ENCODE results near the gene SLC6A4. TPM values are rescaled to one million over a fixed set of nuclear protein-coding genes. Genes with fewer than 3 reads are reported as not detected.

SLC6A4 gene
- total and polyA plus RNA-seq, 10 of the 15 experiments (the other 5 are each of a cell fraction or from before 2014, with no cell fraction given), result 5.3 to 20.6 (median 10.1) TPM

DNA sequence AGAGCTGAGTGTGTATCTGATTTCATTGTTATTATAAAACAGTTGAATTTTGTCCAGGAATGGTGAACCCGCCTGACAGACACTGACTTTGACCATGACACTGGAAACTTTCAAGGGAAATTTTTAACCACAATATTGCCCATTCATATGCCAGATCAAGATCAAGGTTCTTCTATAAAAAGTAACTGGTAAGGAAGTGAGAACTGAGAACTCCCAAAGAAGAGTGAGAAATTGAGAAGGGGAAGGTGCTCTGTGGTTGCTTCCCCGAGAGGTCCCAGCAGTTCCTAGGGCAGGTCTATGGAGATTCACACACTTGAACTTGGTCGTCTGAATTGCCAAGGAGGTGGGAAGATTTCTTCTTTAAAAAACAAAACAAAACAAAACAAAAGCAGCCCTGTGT lies 27.3 kb downstream of the SLC6A4 start (continued):
- TF ChIP-seq NFIC (IDR thresholded peaks at IDR 0.05; ENCODE audit: low read depth, low read length) (peak; percentile 95), CREM (IDR thresholded peaks at IDR 0.05; ENCODE audit: low read depth) (peak; percentile 39; the same call in 1 of the 2 replicates), SMAD1 (IDR thresholded peaks at IDR 0.05; ENCODE audit: low read depth, partially characterized antibody) (peak; percentile 41), TCF7 (IDR thresholded peaks at IDR 0.05; ENCODE audit: borderline replicate concordance) (no peak), ATF7 (IDR thresholded peaks at IDR 0.05; ENCODE audit: low read depth) (0 out of 2 replicates have a peak, but pooled peaks have one; percentile 28), DPF2 (IDR thresholded peaks at IDR 0.05) (peak; percentile 77), CBFB (IDR thresholded peaks at IDR 0.05; ENCODE audit: low read depth) (peak; percentile 72; the same call in 1 of the 2 replicates), ZNF207 (IDR thresholded peaks at IDR 0.05; ENCODE audit: borderline replicate concordance) (no peak), MEF2B (IDR thresholded peaks at IDR 0.05; ENCODE audit: partially characterized antibody, poor library complexity, severe bottlenecking) (peak; percentile 90), IKZF2 (IDR thresholded peaks at IDR 0.05) (peak; percentile 96 to 98), NFXL1 (IDR thresholded peaks at IDR 0.05; ENCODE audit: borderline replicate concordance) (no peak), SREBF1 (IDR thresholded peaks at IDR 0.05; ENCODE audit: low read length) (no peak), RUNX3 (IDR thresholded peaks at IDR 0.05; ENCODE audit: low read length) (peak; percentile 98), MEF2A (IDR thresholded peaks at IDR 0.05; ENCODE audit: insufficient read depth, low read depth, low read length) (peak; percentile 92), BMI1 (IDR thresholded peaks at IDR 0.05; ENCODE audit: borderline replicate concordance) (peak; percentile 59; the same call in 1 of the 2 replicates), CREB1 (IDR thresholded peaks at IDR 0.05; ENCODE audit: low read depth) (peak; percentile 10; the same call in 1 of the 2 replicates), MYC (IDR thresholded peaks at IDR 0.05; ENCODE audit: insufficient read depth, insufficient read length, insufficient replicate concordance, low read length, severe bottlenecking) (no peak)
- TF ChIP-seq, protein P1, sequence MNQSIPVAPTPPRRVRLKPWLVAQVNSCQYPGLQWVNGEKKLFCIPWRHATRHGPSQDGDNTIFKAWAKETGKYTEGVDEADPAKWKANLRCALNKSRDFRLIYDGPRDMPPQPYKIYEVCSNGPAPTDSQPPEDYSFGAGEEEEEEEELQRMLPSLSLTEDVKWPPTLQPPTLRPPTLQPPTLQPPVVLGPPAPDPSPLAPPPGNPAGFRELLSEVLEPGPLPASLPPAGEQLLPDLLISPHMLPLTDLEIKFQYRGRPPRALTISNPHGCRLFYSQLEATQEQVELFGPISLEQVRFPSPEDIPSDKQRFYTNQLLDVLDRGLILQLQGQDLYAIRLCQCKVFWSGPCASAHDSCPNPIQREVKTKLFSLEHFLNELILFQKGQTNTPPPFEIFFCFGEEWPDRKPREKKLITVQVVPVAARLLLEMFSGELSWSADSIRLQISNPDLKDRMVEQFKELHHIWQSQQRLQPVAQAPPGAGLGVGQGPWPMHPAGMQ (IDR thresholded peaks at IDR 0.05; ENCODE audit: borderline replicate concordance), result no peak
- TF ChIP-seq, protein P2, sequence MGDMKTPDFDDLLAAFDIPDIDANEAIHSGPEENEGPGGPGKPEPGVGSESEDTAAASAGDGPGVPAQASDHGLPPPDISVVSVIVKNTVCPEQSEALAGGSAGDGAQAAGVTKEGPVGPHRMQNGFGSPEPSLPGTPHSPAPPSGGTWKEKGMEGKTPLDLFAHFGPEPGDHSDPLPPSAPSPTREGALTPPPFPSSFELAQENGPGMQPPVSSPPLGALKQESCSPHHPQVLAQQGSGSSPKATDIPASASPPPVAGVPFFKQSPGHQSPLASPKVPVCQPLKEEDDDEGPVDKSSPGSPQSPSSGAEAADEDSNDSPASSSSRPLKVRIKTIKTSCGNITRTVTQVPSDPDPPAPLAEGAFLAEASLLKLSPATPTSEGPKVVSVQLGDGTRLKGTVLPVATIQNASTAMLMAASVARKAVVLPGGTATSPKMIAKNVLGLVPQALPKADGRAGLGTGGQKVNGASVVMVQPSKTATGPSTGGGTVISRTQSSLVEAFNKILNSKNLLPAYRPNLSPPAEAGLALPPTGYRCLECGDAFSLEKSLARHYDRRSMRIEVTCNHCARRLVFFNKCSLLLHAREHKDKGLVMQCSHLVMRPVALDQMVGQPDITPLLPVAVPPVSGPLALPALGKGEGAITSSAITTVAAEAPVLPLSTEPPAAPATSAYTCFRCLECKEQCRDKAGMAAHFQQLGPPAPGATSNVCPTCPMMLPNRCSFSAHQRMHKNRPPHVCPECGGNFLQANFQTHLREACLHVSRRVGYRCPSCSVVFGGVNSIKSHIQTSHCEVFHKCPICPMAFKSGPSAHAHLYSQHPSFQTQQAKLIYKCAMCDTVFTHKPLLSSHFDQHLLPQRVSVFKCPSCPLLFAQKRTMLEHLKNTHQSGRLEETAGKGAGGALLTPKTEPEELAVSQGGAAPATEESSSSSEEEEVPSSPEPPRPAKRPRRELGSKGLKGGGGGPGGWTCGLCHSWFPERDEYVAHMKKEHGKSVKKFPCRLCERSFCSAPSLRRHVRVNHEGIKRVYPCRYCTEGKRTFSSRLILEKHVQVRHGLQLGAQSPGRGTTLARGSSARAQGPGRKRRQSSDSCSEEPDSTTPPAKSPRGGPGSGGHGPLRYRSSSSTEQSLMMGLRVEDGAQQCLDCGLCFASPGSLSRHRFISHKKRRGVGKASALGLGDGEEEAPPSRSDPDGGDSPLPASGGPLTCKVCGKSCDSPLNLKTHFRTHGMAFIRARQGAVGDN (IDR thresholded peaks at IDR 0.05), result no peak
- TF ChIP-seq, protein P3, sequence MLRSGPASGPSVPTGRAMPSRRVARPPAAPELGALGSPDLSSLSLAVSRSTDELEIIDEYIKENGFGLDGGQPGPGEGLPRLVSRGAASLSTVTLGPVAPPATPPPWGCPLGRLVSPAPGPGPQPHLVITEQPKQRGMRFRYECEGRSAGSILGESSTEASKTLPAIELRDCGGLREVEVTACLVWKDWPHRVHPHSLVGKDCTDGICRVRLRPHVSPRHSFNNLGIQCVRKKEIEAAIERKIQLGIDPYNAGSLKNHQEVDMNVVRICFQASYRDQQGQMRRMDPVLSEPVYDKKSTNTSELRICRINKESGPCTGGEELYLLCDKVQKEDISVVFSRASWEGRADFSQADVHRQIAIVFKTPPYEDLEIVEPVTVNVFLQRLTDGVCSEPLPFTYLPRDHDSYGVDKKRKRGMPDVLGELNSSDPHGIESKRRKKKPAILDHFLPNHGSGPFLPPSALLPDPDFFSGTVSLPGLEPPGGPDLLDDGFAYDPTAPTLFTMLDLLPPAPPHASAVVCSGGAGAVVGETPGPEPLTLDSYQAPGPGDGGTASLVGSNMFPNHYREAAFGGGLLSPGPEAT (IDR thresholded peaks at IDR 0.05; ENCODE audit: low read depth), result peak; percentile 91
- TF ChIP-seq, protein P4, sequence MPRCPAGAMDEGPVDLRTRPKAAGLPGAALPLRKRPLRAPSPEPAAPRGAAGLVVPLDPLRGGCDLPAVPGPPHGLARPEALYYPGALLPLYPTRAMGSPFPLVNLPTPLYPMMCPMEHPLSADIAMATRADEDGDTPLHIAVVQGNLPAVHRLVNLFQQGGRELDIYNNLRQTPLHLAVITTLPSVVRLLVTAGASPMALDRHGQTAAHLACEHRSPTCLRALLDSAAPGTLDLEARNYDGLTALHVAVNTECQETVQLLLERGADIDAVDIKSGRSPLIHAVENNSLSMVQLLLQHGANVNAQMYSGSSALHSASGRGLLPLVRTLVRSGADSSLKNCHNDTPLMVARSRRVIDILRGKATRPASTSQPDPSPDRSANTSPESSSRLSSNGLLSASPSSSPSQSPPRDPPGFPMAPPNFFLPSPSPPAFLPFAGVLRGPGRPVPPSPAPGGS (IDR thresholded peaks at IDR 0.05; ENCODE audit: borderline replicate concordance, insufficient read depth, low read depth, low read length, poor library complexity, severe bottlenecking), result peak; percentile 65
- TF ChIP-seq, protein P5, sequence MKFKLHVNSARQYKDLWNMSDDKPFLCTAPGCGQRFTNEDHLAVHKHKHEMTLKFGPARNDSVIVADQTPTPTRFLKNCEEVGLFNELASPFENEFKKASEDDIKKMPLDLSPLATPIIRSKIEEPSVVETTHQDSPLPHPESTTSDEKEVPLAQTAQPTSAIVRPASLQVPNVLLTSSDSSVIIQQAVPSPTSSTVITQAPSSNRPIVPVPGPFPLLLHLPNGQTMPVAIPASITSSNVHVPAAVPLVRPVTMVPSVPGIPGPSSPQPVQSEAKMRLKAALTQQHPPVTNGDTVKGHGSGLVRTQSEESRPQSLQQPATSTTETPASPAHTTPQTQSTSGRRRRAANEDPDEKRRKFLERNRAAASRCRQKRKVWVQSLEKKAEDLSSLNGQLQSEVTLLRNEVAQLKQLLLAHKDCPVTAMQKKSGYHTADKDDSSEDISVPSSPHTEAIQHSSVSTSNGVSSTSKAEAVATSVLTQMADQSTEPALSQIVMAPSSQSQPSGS (IDR thresholded peaks at IDR 0.05; ENCODE audit: low read length), result peak; percentile 81
